GM18511 (cell line): ENCODE results near the gene MGST2.
"Not testable (repeated sequence)": the region's sequence is repeated elsewhere in the genome, so short reads cannot be mapped to it uniquely, and the experiment has no call there.

Source experiments
- ATAC-seq: cut with Tn5 transposase; IDR thresholded peaks from one replicate; pipeline ENCODE4 v1.9.1; 2021; ENCODE audit warnings: mild to moderate bottlenecking, moderate library complexity; ENCODE audit not compliant: unreplicated experiment

Gene MGST2

GRCh38 chr4:139665690-139666529 is at the start of gene MGST2:
Gene MGST2, plus strand, starts transcription at chr4:139665819. Its CDS starts 201 bp downstream, at chr4:139666020.
- ATAC-seq, result peak; percentile 89

DNA sequence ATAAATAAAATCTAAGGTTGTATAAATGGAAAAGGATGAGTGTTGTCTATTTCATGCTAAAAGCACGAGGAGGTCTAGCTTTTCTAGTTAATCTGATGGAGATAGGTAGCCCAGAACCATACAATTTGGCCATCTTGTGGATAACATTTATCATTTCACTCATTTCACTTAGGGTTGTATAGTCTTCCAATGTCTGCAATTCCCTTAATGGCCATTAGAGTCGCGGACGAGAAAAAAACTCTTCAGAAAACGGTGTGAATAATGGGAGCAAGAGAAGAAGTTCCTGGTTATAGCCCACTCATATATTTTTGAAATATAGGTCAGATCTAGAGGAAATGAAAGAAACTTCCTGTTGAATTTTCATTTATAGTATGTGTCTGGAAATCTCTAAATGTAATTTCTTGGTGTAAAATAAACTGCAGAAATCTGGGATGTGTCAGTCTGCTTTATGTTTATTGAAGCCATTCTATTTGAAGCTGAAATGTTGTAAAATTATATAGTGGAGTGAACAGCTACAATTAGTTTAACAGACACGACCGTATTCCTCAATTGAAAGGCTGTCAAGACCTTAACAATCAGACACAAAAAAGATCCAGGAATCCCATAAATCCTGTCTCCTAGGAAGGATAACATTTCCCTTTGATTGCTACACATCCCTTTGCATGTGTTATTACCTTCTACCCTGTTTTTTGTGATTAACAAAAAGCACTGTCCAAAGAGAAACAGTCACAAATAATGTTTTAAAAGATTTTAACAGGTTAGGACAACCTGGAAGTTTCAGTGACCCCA is 47.7 kb upstream of the MGST2 start:
- no peak for ATAC-seq

DNA sequence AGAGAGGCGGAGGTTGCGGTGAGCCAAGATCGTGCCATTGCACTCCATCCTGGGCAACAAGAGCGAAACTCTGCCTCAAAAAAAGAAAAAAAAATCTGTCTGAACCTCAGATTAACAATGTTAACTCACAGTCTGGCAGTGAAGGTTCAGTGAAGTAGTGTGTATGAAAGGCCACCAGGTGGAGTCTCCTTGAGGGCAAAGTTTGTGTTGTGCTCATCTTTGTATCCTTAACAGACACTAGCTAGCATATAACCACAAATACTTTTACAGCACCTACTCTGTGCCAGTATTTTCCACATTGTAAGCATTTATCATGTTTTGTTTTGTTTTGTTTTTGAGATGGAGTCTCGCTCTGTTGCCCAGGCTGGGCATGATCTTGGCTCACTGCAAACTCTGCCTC is 46.0 kb upstream of the MGST2 start:
- no peak for ATAC-seq

DNA sequence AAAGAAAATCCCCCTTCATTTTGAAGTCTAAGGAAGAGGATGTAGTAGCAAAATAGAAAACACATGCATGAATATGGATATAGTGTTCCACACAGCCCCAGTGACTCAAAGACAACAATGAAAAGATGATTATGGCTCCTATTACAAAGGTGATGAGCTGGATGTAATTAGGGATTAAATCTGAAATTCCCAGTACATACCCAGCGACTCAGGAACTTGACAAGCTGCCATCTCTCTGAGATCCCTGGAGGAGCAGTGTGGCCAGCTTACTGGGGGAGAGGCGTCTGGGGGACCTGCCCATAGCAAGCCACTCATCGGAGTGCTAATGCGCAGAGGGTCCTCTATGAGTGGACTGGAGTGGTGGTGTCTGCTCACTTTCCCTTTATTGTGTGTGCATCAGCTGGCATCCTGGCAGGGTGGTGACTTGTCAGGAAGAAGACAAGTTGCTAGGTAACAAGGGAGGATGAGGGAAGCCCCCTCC is 42.7 kb upstream of the MGST2 start:
- ATAC-seq, result no peak

DNA sequence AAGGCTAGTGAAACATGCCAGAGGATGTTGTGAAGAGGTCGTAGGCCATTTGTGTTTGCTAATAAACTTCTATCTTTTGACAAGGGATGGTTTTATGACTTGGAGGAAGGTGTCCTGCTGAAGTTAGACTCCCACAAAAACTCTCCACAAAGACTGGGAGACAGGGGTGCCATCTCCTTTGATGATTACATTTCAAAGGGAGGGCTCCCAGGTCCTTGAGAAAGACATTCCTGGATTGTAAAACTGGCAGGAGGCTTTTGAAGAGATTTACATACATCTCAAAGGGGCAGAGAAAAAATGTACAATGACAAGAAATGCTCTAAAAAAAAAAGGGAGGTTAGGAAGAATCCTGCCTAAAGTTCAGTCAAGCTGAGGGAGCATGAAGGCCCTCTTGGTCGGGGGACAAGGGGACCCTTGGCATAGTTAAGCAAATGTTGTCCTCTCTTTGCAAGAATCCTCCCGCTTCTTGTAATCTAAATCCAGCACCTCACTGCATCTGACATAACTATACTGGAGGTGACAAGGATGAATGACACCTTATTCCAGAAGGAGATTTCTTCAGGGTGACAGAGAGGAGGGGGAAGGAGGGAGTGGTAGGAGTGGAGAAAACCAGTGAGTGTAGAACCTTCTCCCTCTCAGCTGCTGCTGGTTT is 41.1 kb upstream of the MGST2 start:
- ATAC-seq, result no peak

DNA sequence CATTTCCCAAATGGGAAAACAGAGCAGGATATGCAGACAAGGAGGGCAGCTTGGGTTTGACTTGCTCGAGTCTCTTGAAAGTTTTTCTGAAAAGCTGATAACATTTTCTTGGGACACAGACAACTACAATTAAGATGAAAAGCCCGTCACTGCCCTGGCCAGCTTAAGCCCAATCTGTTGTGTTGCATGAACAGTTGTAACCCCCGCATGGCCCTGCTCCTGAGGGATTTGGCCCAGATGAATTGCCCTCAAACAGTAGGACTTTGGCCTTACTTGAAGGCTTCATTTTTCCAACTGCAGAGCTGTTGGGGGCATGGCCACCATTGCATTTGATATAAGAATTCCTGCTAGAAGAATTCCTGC is 40.5 kb upstream of the MGST2 start:
- no peak for ATAC-seq

GRCh38 chr4:139625482-139625881 is 40.1 kb upstream of the MGST2 start:
- no peak for ATAC-seq

GRCh38 chr4:139628184-139629012 is 37.2 kb upstream of the MGST2 start:
- no peak for ATAC-seq

GRCh38 chr4:139629436-139630125 is 36.0 kb upstream of the MGST2 start:
- no peak for ATAC-seq

GRCh38 chr4:139630126-139630495 is 35.5 kb upstream of the MGST2 start:
- no peak for ATAC-seq

GRCh38 chr4:139630991-139631390 is 34.6 kb upstream of the MGST2 start:
- no peak for ATAC-seq

GRCh38 chr4:139631791-139632190 is 33.8 kb upstream of the MGST2 start:
- ATAC-seq, result no peak

DNA sequence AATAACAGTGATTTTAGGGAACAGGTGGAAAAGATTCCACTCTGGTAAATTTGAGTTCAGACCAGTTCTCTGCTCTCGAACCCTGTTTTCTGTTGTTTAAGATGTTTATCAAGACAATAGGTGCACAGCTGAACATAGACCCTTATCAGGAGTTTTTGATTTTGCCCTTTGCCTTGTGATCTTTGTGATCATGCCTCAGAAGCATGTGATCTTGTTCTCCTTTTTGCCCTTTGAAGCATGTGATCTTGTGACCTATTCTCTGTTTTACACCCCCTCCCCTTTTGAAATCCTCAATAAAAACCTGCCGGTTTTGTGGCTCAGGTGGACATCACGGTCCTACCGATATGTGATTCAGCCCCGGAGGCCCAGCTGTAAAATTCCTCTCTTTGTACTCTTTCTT is 32.9 kb upstream of the MGST2 start:
- ATAC-seq, result not testable (repeated sequence)

DNA sequence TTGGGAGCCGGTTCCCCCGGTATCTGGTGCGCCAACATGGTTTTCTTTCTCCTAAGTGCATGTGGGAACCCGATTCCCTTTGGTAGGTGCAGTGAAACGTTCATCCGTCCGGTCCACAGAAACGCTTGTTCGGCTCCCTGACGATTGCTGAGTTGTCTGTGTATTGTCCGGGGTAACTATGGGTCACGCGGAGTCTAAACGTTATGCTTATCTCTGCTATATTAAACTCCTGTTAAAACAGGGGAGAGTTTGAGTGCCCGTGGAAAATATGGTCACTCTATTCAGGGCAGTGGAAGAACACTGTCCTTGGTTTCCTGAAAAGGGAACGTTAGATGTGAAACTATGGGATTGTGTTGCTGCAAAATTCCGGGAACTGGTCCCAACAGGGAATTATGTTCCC is 32.4 kb upstream of the MGST2 start:
- no peak for ATAC-seq

GRCh38 chr4:139633661-139634060 is 32.0 kb upstream of the MGST2 start:
- ATAC-seq, result no peak

DNA sequence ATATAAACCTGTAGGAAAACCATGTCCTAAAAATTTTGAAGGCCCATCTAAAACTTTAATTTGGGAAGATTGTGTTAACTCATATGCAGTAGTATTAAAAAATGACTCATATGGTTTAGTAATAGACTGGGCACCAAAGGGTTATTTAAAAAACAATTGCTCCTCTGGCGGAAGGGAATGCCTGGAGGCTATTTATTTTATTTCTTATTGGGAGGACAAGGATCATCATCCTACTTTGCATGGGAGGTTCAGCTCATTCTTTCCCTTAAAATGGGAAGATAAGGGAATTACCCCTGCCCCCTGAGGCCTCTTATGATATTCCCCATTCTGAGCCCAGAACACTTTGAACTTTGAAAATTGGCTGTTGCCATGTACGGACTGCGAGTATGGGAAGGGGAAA is 29.7 kb upstream of the MGST2 start:
- ATAC-seq, result no peak

- not testable (repeated sequence) for ATAC-seq
These were observed 27.3 kb upstream of the MGST2 start for GRCh38 chr4:139638306-139638705.

- no peak for ATAC-seq
These were observed 26.0 kb upstream of the MGST2 start for GRCh38 chr4:139639654-139640053.

- no peak for ATAC-seq
These were observed 24.4 kb upstream of the MGST2 start for GRCh38 chr4:139641218-139641617.

DNA sequence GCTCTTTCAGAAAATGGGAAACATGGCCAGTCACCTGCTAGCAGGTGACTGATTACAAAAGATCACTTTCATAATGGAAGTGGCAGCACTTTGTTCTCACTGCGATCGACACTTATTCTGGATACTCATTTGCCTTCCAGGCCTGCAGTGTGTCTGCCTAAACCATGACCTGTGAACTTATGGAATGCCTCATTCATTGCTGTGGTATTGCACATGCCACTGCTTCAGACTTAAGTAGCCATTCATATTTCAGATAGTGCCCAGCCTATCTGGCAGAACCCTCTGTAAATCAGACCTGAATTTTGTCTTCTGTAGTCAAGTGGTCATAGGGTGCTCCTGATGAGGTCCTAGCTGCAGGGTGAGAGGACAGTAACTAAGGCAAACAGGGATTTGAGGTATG is 23.3 kb upstream of the MGST2 start:
- ATAC-seq, result no peak
